ENCODE results near the gene ARG2. TPM values are rescaled to one million over a fixed set of nuclear protein-coding genes. Genes with fewer than 3 reads are reported as not detected.

ARG2 gene
- total and polyA plus RNA-seq, 9 of the 15 experiments (the other 6 are each of a cell fraction or from before 2014, with no cell fraction given): 6.2 to 75.0 (median 17.8) TPM

GRCh38 chr14:67619446-67620216 lies at the start of gene ARG2 (continued):
- TF ChIP-seq FUS (optimal IDR thresholded peaks at IDR 0.05; ENCODE audit: low read depth, low read length) (no peak), CAMTA2 (CRISPR knock-in tag; conservative IDR thresholded peaks at IDR 0.05) (no peak), TGIF2 (CRISPR knock-in tag; IDR thresholded peaks at IDR 0.05) (no peak), JUN (IDR thresholded peaks at IDR 0.05; ENCODE audit: borderline replicate concordance, low read depth, low read length) (peak; percentile 99), JUN (CRISPR knock-in tag; IDR thresholded peaks at IDR 0.05; ENCODE audit: borderline replicate concordance) (peak; percentile 72; the same call in 1 of the 2 replicates), WHSC1 (IDR thresholded peaks at IDR 0.05; ENCODE audit: low read length) (no peak), ZNF584 (CRISPR knock-in tag; IDR thresholded peaks at IDR 0.05; ENCODE audit: low read depth) (no peak; the same call in 1 of the 2 replicates), ZNF253 (CRISPR knock-in tag; conservative IDR thresholded peaks at IDR 0.05) (no peak), IRF2 (CRISPR knock-in tag; IDR thresholded peaks at IDR 0.05) (no peak), SUPT5H (IDR thresholded peaks at IDR 0.05) (peak; percentile 71), MCM5 (IDR thresholded peaks at IDR 0.05; ENCODE audit: low read depth) (no peak), PKNOX1 (IDR thresholded peaks at IDR 0.05) (no peak), FOXA1 (IDR thresholded peaks at IDR 0.05; ENCODE audit: borderline replicate concordance) (no peak), ZNF766 (CRISPR knock-in tag; conservative IDR thresholded peaks at IDR 0.05) (no peak), ZC3H4 (CRISPR knock-in tag; IDR thresholded peaks at IDR 0.05; ENCODE audit: borderline replicate concordance) (no peak), HDAC6 (IDR thresholded peaks at IDR 0.05; ENCODE audit: low read depth, low read length) (no peak), ZNF280A (IDR thresholded peaks at IDR 0.05; ENCODE audit: low read depth, partially characterized antibody) (no peak), GATAD2A (IDR thresholded peaks at IDR 0.05) (no peak), ZNF830 (CRISPR knock-in tag; IDR thresholded peaks at IDR 0.05) (no peak), CHD1 (IDR thresholded peaks at IDR 0.05; ENCODE audit: low read length) (no peak), ZNF280B (CRISPR knock-in tag; IDR thresholded peaks at IDR 0.05) (no peak), TAF9B (IDR thresholded peaks at IDR 0.05; ENCODE audit: partially characterized antibody) (peak; percentile 87), ZBTB7A (IDR thresholded peaks at IDR 0.05; ENCODE audit: borderline replicate concordance, control insufficient read depth, low read depth, low read length) (no peak), ZNF124 (CRISPR knock-in tag; IDR thresholded peaks at IDR 0.05) (no peak), SP1 (CRISPR knock-in tag; IDR thresholded peaks at IDR 0.05) (peak; percentile 87), FOXK2 (conservative IDR thresholded peaks at IDR 0.05 in 1 of 2, IDR thresholded peaks at IDR 0.05 in 1 of 2; ENCODE audit: low read depth in 2 of 2) (0 out of 4 replicates have a peak, but pooled peaks of 1 of the 2 experiments have one; percentile 19), MYC (IDR thresholded peaks at IDR 0.05; ENCODE audit: low read depth, low read length) (peak; percentile 61), MYC (CRISPR knock-in tag; IDR thresholded peaks at IDR 0.05; ENCODE audit: borderline replicate concordance, low read depth) (no peak)
